ENCODE results near the gene CDC42EP5. TPM values are rescaled to one million over a fixed set of nuclear protein-coding genes. Genes with fewer than 3 reads are reported as not detected.

Gene CDC42EP5
- 75.9 and 77.8 TPM in 2 replicates for total RNA-seq

GRCh38 chr19:54473071-54473891 lies at the start of gene CDC42EP5:
Gene CDC42EP5 (minus strand): TSS chr19:54473296. CDS start chr19:54465547, 7,749 bp downstream.

DNA sequence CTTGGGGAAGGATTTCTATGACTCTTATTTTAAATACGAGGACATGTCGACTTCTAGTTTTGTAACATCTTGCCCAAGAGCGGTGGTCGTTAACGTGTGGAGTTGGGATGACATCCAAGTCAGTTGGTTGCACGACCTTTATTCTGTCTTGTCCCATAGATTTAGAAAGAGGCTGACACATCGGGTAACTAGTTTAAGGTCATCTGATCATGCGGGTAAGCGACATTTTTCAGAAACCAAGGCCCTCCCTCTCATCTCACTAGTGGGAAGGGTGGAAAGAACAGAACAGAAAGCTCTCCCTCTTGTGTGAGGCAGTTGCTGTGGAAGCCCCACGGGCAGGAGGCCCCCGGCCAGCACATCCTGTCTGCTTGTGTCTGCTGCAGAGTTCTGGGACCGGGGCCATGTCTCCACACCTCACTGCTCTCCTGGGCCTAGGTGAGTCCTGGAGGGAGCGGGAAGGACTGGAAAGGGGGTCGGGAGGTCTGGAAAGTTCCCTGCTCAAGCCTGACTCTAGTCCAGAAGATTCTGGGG lies 29.5 kb upstream of the CDC42EP5 start, which contains the start of gene LAIR2:
Gene LAIR2, plus strand, starts transcription at position 314 of the 531 bp plus-strand sequence. Its CDS starts 88 bp downstream, at position 402.

DNA sequence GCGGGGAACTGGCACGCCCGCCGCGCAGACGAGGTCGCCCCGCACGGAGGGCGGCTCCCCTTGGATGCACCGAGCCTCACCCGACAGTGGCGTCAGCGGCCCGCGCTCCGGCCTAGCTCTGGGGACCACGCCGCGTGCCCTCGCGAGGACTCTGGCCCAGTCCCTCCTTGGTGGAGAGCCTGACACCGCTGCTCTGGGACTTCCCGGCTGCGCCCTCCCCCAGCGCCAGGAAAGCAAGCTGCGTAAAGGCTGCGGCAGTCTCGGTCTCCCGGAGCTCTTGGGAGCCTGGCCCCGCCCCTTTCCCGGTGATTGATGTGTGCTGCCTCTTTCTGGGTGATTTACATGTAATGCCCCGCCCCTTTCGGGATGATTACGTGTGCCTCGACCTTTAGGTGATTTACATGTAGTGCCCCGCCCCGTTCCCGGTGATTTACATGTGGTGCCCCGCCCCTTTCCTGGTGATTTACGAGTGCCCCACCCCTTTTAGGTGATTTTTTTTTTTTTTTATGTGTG lies 9.5 kb downstream of the CDC42EP5 start, which contains the start of gene LENG9:
Gene LENG9, minus strand, starts transcription at position 248 of the 513 bp plus-strand sequence. CDS start 252 bp downstream, outside the sequence.

DNA sequence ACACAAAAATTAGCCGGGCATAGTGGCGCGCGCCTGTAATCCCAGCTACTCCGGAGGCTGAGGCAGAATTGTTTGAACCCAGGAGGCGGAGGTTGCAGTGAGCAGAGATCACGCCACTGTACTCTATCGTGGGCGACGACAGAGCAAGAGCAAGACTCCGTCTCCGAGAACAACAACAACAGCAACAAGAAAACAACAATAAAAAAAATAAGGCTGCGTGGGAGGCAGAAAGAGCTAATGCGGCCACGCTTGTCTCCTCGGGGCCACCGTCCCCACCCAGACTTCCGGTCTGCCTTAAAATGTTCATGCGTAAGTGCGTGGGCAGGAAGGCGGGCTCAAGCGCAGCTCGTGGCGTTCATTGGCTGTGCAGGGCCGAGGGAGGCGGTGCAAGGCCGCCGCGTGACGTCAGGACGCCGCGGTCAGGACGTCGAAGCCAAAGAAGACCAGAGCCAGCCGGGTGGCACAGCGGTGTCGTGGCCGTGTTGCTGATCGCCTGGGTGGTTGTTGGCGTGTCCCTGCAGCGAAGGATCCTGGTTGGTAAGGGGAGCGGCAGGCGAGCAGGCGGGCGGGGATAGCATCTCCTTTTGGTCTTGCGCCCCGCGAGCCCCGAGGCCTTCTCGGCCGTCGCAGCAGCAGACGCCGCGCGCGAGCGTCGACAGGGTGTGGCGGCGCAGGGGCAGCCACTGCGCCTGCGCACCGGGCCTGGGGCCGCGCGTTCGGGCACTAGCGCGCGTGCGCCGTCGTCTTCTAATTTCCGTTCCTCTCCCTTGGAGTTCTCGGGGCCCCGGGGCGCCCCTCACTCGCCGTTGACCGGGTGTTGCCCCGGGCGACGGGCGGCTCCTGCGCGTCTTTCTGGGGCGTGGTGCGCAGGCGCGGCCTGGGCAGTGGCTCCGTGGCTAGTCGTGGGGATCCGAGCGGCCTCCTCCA lies 24.1 kb downstream of the CDC42EP5 start, which contains the start of gene LENG8:
Gene LENG8, plus strand, starts transcription at position 426 of the 927 bp plus-strand sequence. CDS start 2,146 bp downstream, outside the sequence.

DNA sequence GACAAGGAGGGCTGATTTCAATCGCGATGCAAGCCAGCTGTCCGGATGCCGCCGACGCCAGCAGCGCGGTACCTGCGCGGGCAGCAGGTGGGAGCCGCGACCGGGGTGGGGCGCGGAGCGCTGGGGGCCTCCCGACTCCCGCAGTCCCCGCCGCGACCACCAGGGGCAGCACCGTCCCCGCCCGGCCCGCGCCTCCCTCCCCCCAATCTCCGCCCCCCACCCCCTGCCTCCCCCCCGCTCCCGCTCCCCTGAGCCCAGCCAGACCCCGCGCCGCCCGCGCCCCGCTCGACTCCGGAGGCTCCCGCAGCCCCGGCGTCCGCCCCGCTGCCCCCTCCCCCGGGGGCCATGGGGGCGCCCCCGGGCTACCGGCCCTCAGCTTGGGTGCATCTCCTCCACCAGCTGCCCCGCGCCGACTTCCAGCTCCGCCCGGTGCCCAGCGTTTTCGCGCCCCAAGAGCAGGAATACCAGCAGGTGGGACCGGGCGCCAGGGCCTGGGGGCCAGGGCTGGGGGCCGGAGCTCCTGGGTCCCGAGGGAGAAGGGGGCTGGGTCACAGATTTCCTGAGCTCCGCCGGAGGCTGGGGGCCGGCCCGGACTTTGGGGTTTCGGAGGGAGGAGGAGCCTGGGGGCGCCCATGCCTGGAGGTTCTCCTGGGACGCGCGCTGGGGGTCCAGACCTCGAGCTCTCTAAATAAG lies 57.7 kb downstream of the CDC42EP5 start, which contains the start of gene TTYH1:
Gene TTYH1, plus strand, starts transcription at position 257 of the 693 bp plus-strand sequence. Its CDS starts 89 bp downstream, at position 346.

Other genes starting within 250 kb of the CDC42EP5 start
- gene LILRA6, start 230.5 kb downstream of the CDC42EP5 start, total RNA-seq = not detected in 2 replicates
- not detected in 2 replicates for gene LILRB5, start 216.0 kb downstream of the CDC42EP5 start, total RNA-seq
- gene LILRB2, start 192.2 kb downstream of the CDC42EP5 start, total RNA-seq = not detected in 2 replicates
- not detected in 2 replicates for gene LILRA5, start 160.1 kb downstream of the CDC42EP5 start, total RNA-seq
- gene LILRA4, start 134.1 kb downstream of the CDC42EP5 start, total RNA-seq = not detected in 2 replicates
- gene LAIR1, start 108.4 kb downstream of the CDC42EP5 start, total RNA-seq = not detected in 2 replicates
- gene TTYH1, start 57.8 kb downstream of the CDC42EP5 start, total RNA-seq = not detected in 2 replicates
- 25.3 and 30.3 TPM in 2 replicates for gene LENG8, start 24.1 kb downstream of the CDC42EP5 start, total RNA-seq
- gene LENG9, start 9.5 kb downstream of the CDC42EP5 start, total RNA-seq = 8.3 and 9.4 TPM in 2 replicates
- gene LAIR2, start 29.5 kb upstream of the CDC42EP5 start, total RNA-seq = not detected in 2 replicates
- gene LILRA2, start 100.5 kb upstream of the CDC42EP5 start, total RNA-seq = not detected in 2 replicates
- gene LILRA1, start 120.3 kb upstream of the CDC42EP5 start, total RNA-seq = not detected in 2 replicates
- gene LILRB1, start 157.2 kb upstream of the CDC42EP5 start, total RNA-seq = not detected in 2 replicates
- gene LILRB4, start 189.7 kb upstream of the CDC42EP5 start, total RNA-seq = not detected in 2 replicates